Erythroblast (primary cell): Measurements from ENCODE around the gene MMP19.

ENCODE experiments used
- DNase-seq, 2 experiments: peaks; one replicate each; lab custom pipeline; 2025; lab: John Stamatoyannopoulos, UW
- GATA1 ChIP-seq: IDR thresholded peaks from 2 replicates; pipeline ENCODE4 v1.6.1; 2011; ENCODE audit warnings: low read depth, mild to moderate bottlenecking, control low read depth, low read length, moderate library complexity
- POLR2A ChIP-seq: IDR thresholded peaks from 2 replicates; pipeline ENCODE4 v1.6.1; 2011; ENCODE audit warnings: mild to moderate bottlenecking, low read length

MMP19 gene

GRCh38 chr12:55812088-55812487 lies 30.6 kb downstream of the MMP19 start:
- no peak for DNase-seq
- no peak for TF ChIP-seq GATA1
- TF ChIP-seq POLR2A: no peak

- DNase-seq: no peak
- TF ChIP-seq POLR2A (no peak), GATA1 (no peak)
Observed at GRCh38 chr12:55809274-55809673, 33.5 kb downstream of the MMP19 start.

GRCh38 chr12:55806982-55807381 lies 35.8 kb downstream of the MMP19 start:
- TF ChIP-seq POLR2A: no peak
- DNase-seq: no peak

- no peak for DNase-seq
- TF ChIP-seq POLR2A: no peak
- TF ChIP-seq GATA1: no peak
Observed at GRCh38 chr12:55797550-55797949, 45.2 kb downstream of the MMP19 start.

GRCh38 chr12:55797068-55797467 lies 45.7 kb downstream of the MMP19 start:
- TF ChIP-seq POLR2A (no peak), GATA1 (no peak)
- peak; percentile 55 to 63 for DNase-seq

GRCh38 chr12:55795950-55796349 lies 46.8 kb downstream of the MMP19 start:
- no peak for DNase-seq
- no peak for TF ChIP-seq POLR2A
- TF ChIP-seq GATA1: no peak

- no peak for DNase-seq
- TF ChIP-seq GATA1: no peak
- TF ChIP-seq POLR2A: no peak
Observed at GRCh38 chr12:55789893-55790292, 52.8 kb downstream of the MMP19 start.

GRCh38 chr12:55789171-55789570 lies 53.6 kb downstream of the MMP19 start:
- no peak for DNase-seq
- TF ChIP-seq GATA1 (no peak), POLR2A (no peak)

- no peak for DNase-seq
- no peak for TF ChIP-seq GATA1
- TF ChIP-seq POLR2A: no peak
Observed at GRCh38 chr12:55788546-55788945, 54.2 kb downstream of the MMP19 start.
